ENCODE data around the gene ETV4.

- TF ChIP-seq POLR2AphosphoS5 (IDR thresholded peaks at IDR 0.05; ENCODE audit: borderline replicate concordance, low read depth, low read length) (no peak), EZH2 (IDR thresholded peaks at IDR 0.05) (no peak), FOXP2 (optimal IDR thresholded peaks at IDR 0.05; ENCODE audit: control extremely low read depth, extremely low read length, insufficient read depth) (no peak)
Measured at GRCh38 chr17:43526886-43527648, 19.1 kb downstream of the ETV4 start.
